COR-L47 (cell line): ENCODE results near the gene MAPKAP1.

ENCODE experiments used
- DNase-seq: peaks from one replicate; lab custom pipeline; 2025; lab: John Stamatoyannopoulos, UW

Gene MAPKAP1

DNA sequence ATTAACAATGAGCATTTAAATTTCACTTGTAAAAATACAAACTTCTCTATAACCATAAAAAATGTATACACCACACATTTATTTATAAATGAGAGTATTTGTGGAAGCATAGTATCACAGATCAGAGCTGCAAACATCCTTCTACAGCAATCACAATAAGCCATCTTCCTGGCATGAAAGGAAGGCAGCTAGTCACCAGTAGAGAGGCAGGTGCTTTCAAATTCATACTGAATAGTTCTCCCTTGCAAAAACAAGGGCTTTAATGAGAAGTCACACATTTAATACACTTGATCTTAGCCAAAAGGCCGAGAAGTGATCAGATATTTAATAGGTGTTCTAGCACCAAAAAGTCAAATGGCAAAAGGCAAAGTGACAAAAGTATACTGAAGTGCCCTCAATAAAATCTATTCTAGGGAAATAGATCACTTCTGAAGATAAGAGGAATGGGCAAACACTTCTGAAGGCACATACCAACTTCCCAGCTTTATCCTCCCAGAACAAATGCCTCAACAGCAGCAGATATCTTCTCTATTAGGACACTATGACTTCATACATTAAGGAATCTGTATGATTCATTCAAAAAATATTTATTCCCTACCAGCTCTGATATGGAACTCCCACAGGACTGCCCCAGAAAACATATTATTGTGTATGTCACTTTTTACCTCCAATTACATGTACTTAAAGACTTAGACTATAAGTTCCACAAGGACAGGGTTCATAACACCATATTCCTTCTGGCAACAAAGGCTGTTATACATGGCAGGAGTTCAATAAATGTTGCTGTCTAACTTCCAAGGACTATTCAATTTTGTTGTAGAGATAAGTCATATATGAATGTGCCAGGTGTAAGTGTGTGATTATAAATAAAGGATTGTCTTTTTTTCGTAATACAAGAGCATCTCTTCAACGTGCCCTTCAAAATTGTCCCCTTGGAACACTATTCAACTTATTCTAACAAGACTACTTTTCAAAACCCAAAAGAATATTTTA is 31.7 kb downstream of the MAPKAP1 start:
- no peak for DNase-seq

DNA sequence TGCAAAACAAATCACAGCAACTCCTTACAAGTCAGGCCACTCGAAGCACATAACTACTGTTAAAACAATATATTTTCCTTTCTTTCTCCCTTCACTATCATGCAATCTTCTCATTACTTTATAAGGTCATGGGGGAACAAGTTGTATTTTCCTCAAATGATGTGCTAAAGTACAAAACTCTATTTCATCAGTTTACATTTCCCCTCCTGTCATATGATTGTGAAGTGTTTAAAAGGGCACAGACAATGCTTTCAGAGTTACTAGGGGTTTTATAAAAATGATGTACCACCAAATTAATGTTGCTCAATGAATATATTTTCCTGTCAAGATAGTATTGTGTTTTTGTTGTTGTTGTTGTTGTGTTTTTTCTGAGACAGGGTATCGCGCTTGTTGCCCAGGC is 34.1 kb downstream of the MAPKAP1 start:
- no peak for DNase-seq

DNA sequence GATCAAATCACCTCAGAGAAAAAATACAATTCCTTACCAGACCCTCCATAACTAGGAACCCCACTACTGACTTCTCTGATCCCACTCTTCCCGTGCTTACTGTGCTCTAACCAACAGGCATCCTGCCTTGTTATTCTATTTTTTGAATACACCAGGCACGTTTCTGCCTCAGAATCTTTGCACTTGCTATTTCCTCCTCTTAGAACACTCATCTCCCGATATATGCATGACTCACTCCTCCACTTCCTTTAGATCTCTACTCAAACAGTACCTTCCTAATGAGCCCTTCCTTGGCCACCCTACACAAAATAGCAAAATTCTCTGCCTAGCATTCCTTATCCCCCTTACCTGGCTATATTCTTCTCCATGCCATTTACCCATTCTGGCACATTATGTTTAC is 43.9 kb downstream of the MAPKAP1 start:
- DNase-seq, result no peak

DNA sequence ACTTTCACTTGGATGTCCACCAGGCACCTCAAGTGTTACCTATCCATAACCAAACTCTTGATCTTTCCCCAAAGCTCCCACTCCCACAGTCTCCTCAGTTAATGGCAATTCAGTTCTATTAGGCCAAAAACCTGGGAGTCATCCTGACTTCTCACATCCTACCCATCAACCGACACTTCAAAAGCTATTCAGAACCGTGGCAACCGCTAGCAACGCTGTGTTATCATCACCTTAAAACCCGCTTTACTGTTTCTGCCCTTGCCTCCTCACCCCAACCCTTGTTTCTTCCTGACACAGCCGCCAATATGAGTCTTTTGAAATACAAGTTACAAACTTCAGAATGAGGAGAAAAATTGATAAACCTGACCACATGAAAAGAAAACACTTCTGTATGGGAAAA is 46.5 kb downstream of the MAPKAP1 start:
- DNase-seq, result no peak

DNA sequence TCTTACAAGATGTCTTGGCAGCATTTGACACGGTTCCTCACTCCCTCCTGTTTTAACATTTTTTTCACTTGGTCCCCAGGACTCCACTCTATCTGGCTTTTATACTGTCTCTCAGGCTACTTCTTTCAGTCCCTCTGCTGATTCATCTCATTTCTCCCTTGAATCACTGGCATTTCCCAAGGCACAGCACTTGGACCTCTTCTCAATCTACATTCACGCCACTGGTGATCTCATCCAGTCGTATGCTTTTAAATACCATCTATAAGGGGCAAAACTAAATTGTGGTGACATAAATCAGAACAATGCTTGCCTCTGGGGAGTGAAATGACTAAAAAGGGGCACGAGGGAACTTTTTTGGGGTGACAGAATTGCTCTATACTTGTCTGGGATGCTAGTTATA is 47.1 kb downstream of the MAPKAP1 start:
- no peak for DNase-seq

DNA sequence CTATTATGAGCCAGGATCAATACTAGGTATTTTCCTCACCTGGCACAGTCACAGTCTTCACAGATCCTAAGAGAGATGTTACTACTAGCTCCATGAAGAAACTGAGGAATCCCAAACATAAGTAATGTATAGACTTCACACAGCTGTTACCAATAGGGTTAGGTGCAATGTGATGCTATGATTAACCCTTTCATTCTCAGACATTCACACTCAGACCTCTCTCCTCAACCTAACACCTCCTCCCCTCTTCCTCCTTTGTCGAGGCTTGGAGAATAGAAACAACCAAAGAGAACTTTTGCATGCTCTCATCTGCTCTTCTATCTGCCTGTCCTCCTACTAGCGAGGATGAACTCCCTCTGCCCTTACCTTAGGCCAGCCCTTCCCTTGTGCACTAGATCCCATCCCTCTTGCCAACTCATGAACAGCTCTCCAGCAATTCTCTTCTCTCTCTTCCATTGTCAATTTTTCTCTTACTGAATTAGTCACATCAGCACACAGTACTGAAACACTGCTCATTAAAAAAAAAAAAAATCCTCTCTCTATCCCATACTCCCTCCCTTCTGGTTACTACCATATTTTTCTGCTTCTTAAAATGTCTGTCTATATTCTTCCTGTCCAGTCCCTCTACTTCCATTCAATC is 47.7 kb downstream of the MAPKAP1 start:
- DNase-seq, result no peak

DNA sequence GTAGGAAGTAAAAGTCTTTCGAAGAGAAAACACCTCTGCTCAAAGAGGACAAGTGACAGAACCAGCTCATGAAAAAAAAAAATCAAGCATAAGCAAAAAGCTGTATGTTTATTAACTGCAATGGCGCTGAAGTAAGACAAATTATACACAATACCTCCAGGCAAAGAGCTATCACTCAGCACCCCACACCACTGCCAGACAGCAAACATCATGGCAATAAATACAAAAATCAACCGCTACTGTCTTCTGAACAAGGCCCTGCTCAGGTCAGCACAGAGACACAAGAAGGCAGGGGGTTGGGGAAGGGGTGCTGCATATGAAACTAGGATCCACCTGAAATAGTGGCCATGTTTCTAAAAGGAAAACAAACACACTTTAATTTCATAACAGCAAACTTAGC is 50.4 kb downstream of the MAPKAP1 start:
- no peak for DNase-seq

DNA sequence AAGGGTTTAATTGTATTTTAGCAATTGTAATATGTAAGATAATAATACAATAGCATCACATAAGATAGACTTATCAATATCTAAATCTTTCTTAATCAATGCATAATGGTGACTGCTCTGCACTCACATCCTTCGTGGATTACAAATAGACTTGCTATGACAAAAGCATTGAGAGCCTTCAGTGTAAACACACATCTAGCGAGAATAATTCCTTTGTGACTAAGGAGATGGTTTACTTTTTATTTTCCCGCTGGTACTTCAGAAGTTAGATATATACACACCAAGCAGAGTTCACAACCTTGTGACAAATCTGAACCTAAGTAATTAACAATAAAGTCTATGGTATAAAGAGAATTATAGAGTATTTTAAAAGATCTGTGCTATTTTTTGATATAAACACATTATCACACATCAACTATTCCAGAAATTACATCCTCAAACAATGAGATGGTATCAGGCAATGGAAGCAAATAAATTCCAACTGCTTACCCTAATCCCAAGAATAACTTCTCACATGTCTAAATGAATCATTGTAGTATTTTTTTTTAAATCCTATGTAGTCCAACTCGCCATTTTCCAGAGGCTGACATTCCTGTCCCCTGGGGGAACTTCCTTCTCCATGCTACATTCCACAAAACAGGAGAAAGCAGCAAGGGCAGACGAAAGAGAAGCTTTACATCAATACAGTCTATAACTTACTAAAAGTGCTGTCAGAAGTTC is 51.2 kb downstream of the MAPKAP1 start:
- no peak for DNase-seq

DNA sequence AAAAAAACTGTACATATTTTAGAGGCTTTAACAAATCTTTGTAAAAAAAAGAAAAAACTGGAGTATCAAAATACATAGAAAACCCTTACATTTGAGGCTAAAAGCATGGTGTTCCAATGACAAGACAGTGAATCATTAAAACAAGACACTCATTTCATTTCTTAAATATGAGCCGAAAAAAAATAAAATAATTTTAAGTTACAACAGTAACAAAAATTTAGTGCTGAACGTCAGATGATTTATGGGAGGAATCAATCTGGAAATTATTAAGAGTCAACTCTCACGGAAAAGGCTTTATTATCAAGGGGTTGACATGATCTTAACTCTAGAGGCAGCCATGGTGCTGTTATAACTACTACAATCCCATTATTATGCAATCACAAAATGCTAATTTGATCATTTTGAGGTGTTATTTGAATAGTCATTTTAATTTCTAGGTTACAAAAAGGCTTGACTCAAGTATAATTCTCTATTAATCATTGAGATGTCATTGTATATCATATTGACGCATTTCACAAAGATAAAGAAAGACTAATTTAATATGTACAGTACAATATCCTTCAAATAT is 51.9 kb downstream of the MAPKAP1 start:
- DNase-seq, result no peak

DNA sequence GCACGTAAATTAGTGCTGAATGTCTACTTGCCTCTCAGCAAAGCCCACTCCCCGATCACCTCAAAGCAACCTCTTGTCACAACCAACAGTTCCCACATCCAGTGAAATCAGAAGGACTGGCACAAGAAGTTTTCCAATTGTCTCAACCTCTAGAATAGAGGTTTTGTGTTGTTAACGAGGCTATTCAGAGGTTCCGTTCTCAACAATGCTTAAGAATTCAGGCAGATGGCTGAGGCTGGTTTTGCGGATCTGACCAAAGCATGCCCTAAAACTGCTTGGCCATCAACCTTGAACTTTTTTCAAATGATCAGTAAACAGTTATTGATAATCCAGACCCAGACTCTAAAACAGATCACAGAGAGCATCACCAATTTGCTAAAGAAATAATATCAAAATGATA is 52.9 kb downstream of the MAPKAP1 start:
- no peak for DNase-seq

DNA sequence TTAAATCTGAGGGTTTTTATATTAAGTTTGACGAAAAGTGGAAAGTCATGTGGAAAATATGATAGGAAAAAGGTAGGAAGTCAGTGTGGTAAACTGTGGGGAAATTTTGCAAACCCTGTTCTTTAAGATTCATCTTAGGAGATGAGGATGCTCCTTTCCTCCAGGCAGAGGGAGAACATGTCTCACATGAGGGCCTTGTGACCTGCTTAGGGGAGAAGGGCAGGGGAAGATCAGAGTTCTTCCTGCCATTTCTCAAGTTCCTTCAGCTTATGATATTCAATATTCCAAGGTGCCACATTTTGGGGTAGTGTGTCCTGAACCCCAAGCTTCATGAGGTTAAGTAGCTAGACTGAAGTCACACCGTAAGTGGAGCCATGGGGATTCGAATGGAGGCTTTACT is 53.7 kb downstream of the MAPKAP1 start:
- DNase-seq, result no peak

DNA sequence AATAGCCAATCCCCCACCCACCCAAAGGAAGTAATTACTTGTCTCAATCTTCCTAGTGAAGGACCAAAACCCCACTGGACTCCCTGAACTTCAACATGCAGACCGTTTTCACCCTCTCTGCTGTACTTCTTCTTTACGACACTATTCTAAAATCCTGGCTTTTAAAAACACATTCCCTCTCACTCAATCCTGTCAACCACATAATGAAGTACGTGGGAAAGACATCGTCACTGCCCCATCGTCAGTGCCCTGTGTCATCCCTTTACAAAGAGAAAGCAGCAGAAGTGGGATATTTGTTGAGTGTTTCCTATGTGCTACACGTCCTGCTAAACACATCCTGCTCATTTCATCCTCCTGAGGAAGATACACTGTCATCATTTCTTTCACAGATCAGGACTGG is 54.2 kb downstream of the MAPKAP1 start:
- DNase-seq, result no peak

DNA sequence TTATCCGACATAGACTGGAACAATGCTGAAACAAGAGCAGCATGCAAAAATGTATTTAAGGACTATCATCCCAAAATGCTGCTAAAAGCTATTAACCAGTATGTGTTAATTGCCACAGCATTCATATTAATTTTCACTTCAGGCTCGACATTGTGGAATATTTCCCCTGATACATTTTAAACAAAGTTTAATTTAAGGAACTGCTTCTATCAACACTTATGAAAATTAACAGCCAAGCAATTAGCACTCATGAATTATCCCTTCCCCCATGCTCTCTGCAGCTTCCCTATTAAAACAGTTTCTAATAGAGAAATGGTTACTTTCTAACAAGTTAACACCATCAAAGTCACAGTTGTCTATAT is 54.8 kb downstream of the MAPKAP1 start:
- no peak for DNase-seq

DNA sequence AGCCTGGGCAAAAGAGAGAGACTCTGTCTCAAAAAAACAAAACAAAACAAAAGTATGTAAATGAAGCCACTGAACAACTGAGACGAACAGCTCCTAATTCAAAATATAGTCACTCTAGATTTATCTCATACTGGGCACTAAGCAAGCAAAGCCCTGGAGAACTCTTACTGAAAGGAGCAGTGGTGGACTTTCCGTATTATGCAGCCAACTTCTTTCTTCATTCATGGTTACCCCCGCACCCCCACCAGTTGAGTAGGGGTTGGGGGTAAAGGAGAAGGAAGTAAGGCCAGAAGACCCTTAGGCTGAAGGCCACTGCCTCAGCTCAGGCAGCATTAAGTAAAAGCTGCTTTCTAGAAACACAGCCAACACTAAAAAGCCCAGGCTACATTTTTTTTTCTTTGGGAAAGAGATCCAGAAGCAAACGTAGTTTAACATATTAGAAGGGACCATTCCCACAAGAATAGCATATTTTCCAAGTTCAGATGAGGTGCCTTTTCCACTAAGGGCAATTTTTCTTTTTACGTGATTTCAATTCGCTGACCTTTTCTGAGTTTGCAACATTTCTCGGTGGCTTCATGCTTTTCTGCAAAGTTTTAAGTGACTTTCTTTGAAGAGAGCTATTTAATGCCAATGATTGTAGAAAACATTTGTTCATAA is 55.3 kb downstream of the MAPKAP1 start:
- DNase-seq, result no peak

DNA sequence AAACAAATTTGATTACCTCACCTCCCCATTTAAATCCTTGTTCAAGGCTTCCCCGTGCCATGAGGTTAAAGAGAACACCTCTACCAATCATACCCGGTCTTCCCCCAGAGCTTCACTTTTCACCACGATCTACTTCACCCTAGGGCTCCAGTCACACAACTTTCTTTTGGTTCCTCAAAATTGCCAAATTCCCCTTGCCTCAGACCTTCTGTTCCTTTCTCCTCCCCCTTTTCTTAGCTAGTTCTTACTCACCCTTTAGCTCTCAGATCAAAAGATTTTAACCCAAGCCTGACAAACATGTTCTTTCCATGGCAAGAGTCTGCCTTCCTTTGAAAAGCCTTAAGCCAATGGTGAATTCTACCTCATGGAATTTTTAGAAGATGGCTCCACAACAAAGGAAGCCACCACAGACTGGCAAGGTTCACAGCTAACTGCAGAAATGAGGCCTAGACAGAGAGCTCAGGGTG is 56.7 kb downstream of the MAPKAP1 start:
- DNase-seq, result no peak

DNA sequence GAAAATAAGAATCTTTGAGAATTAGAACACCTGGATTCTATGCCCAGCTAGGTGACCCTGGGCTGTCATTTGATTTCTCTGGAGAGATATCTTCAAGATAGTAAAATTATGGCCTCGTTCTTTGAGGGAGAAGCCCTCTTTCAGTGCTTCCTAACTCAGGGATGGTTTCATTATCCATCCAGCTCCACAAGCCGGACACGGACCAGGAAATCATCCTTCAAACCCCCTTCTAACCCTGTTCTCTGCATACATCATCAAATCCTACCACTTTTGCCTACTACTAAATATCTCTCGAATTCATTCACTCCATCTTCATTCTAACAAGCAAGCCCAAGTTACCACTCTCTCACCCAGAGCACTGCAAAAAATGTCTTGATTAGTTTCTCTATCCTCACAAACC is 57.2 kb downstream of the MAPKAP1 start:
- DNase-seq, result no peak

DNA sequence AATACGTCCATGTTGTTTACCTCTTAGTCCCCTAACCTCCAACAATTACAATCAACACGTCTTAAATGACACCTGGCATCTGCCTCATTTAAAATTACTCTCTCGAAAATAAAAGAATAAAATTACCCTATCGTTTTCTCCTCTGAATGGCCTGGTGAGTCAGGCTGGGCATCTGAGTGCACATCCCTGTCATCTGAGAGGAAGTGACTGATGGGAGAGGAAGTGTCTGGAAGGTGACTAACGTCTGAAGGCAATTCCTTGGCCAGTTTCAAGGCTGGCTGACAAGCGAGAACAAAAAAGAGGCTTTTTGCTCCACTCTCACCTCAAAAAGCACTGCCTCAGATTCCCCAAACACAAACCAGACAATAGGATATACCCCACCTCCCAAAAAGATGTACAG is 57.7 kb downstream of the MAPKAP1 start:
- DNase-seq, result peak; percentile 44

DNA sequence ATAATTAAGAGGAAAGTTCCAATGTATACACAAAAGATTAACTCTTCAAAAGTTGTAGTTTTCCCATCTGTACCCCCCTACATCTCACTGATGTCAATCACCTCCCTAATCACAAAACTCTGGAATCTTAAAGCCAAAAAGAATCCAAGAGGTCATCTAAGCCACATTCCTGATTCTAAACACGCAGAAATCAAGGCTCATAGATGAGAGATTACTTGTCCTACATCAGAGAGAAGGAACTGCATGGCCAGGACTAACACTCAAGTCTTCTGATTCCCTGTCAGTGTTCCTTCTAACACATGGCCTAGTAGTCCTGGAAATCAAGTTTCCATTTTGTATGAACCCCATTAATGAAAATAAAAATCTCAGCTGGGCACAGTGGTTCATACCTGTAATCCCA is 58.7 kb downstream of the MAPKAP1 start:
- DNase-seq, result no peak

DNA sequence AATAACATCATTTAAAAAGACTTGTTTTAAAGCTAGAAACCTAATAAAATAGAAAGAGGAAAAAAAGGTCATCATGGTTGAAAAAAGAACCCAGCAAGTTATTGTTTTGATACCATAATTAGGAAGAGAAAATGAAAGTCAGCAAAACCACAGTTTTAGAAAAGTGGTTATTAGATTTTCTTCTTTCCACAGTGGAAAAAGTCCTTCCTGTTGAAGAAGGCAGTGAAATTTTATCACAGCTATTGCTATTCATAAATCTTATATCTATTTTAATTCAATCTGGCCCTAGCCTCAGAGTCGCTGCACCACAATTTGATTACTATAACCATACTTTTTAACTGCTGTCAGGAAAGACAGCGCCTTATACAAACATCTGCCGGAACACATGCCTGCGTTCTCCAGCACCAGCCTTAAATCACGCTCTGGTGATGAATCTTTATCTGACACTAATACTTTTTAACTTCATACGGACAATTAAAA is 60.3 kb downstream of the MAPKAP1 start:
- no peak for DNase-seq

DNA sequence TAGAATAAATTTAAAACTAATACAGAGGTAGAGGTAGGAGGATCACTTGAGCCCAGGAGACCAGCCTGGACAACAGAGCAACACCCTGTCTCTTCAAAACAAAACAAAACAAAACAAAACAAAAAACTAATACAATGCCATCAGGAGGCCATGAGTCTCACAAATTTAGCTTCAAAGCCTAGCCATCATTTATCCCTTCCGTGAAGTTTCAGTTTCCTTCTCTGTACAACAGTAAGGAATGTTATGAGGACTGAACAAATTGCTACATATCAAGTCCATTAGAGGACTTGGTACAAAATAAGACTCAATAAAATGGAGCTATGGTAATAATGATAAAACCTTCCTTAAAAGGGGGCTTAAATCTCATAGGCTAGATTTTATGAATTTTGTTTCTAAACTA is 60.8 kb downstream of the MAPKAP1 start:
- DNase-seq, result no peak

DNA sequence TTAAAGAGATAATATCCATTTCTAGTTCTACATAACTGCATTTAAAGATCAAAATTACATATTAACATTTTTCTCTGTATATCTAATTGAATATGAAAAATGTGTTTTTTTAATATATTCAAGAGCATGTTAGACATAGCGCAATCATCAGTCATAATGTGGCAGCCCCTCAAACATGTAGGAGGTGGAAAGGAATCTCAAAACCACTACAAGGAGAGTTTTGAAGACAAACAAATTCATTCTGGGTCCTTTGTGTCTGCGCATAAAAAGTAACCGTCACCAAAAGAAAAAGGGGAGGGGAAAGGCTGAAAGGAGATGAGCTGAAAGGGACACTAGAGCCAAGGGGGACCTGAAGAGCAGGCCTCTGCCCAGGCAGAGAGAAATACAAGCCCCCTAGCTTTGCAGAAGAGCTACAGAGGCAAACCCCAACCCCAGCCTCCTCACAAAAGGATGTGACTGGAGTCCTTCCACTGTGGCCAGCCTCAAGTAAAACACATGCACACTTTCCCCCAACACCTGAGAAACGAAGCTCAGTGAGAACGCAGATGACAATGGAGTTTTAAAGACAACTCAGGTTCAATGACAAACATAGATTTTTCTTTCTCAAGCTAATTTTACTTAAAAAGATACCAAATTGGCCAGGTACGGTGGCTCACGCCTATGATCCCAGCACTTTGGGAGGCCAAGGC is 62.0 kb downstream of the MAPKAP1 start:
- no peak for DNase-seq
